HFF-Myc (cell line): Measurements from ENCODE around the gene SAMSN1.

Source experiments
- DNase-seq: peaks from one replicate; pipeline ENCODE4 v3.0.0-alpha.2; 2011; ENCODE audit warnings: low read depth; ENCODE audit errors: extremely low read depth
- H3K4me3 ChIP-seq: replicated peaks from 2 replicates; pipeline ENCODE4 v1.5.1; 2011; ENCODE audit warnings: low read depth, mild to moderate bottlenecking, control low read depth, low read length
- TF ChIP-seq, protein P1 (sequence below): IDR thresholded peaks from 2 replicates; pipeline ENCODE4 v1.5.1; 2012; ENCODE audit warnings: mild to moderate bottlenecking, low read depth, low read length, control low read depth; ENCODE audit errors: missing control alignments

Gene SAMSN1

GRCh38 chr21:14566894-14567293 is 20.8 kb upstream of the SAMSN1 start:
- DNase-seq = no peak
- TF ChIP-seq, protein P1, sequence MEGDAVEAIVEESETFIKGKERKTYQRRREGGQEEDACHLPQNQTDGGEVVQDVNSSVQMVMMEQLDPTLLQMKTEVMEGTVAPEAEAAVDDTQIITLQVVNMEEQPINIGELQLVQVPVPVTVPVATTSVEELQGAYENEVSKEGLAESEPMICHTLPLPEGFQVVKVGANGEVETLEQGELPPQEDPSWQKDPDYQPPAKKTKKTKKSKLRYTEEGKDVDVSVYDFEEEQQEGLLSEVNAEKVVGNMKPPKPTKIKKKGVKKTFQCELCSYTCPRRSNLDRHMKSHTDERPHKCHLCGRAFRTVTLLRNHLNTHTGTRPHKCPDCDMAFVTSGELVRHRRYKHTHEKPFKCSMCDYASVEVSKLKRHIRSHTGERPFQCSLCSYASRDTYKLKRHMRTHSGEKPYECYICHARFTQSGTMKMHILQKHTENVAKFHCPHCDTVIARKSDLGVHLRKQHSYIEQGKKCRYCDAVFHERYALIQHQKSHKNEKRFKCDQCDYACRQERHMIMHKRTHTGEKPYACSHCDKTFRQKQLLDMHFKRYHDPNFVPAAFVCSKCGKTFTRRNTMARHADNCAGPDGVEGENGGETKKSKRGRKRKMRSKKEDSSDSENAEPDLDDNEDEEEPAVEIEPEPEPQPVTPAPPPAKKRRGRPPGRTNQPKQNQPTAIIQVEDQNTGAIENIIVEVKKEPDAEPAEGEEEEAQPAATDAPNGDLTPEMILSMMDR = no peak
- H3K4me3 ChIP-seq = no peak overlapping the region

DNA sequence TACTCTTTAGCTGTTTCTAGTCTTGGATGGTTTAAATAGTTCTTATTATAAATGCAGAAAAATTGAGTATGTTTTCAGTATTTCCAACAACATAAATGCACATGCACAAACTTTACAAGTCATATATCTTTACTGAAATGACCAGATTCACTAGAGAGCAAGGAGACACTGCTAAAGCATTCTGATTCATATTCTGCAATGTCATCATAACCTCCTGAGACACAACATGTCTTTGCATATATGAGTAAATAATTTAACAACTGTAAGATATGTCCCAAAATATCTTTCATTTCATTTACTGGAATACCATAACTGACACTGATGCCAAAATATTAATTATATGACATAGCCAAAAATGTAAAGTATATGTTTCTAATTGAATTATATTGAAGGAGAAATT is 16.8 kb upstream of the SAMSN1 start:
- no peak overlapping the region for H3K4me3 ChIP-seq
- TF ChIP-seq, protein P1 = no peak
- no peak for DNase-seq

GRCh38 chr21:14560555-14560954 is 14.4 kb upstream of the SAMSN1 start:
- DNase-seq = no peak
- TF ChIP-seq, protein P1 = no peak

GRCh38 chr21:14560139-14560538 is 14.0 kb upstream of the SAMSN1 start:
- TF ChIP-seq, protein P1 = no peak
- no peak overlapping the region for H3K4me3 ChIP-seq
- no peak for DNase-seq

More at GRCh38 chr21:14560555-14560954, 14.4 kb upstream of the SAMSN1 start:
- no peak overlapping the region for H3K4me3 ChIP-seq

DNA sequence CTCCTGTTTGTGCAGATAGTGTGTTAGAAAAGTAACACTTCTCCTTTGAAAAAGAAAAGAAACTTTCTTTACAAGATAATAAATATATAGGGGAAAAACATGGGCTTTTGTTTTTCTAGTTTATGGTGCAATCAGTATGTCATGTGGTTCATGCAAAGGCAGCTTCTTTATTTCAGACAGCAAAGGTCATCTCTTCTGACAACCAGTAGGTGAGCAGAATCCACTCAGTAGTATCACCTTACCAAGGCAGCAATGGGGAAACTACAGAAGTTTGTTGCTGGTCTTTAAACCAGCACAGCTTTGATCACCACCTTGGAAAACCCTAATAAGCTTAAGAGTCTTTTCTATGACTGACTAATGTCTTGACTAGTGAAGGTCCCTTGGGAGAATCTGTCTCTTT is 13.0 kb upstream of the SAMSN1 start:
- no peak overlapping the region for H3K4me3 ChIP-seq
- TF ChIP-seq, protein P1 = no peak
- DNase-seq = no peak

- TF ChIP-seq, protein P1 = no peak
- no peak for DNase-seq
- H3K4me3 ChIP-seq = no peak overlapping the region
Measured at GRCh38 chr21:14557413-14557812, 11.3 kb upstream of the SAMSN1 start.

- no peak for DNase-seq
- no peak overlapping the region for H3K4me3 ChIP-seq
- TF ChIP-seq, protein P1 = no peak
Measured at GRCh38 chr21:14554948-14555347, 8.8 kb upstream of the SAMSN1 start.
